Activated T-cell treated with anti-CD3 and anti-CD28 coated beads, Interleukin-2, amount 50 U/mL, for 4 hours (primary cell): ENCODE measurements around the gene VWA1. TPM values are rescaled to one million over a fixed set of nuclear protein-coding genes. Genes with fewer than 3 reads are reported as not detected.

Experiments used
- ATAC-seq, 2 donors: fragments of 200-7000 bp; cut with Tn5 transposase; one replicate each; pipeline ENCODE4 v1.10.0; 2021
- DNase-seq: peaks from one replicate; pipeline ENCODE4 v3.0.0-alpha.2; 2020
- H3K27me3 Mint-ChIP-seq: one replicate; pipeline ENCODE4 v1.8.0; 2021; ENCODE audit warnings: low read depth, mixed read lengths
- H3K36me3 Mint-ChIP-seq: one replicate; pipeline ENCODE4 v1.8.0; 2022; ENCODE audit warnings: mixed read lengths; ENCODE audit not compliant: insufficient read depth
- H3K4me1 Mint-ChIP-seq: one replicate; pipeline ENCODE4 v1.8.0; 2021; ENCODE audit warnings: low read depth, mixed read lengths
- H3K4me3 Mint-ChIP-seq: one replicate; pipeline ENCODE4 v1.8.0; 2021; ENCODE audit warnings: mild to moderate bottlenecking, moderate library complexity, mixed read lengths
- H3K9me3 Mint-ChIP-seq: one replicate; pipeline ENCODE4 v1.8.0; 2021; ENCODE audit warnings: mixed read lengths
- total RNA-seq, 3 donors: library from RNA; stranded (reverse); gene quantifications; one replicate each; pipeline ENCODE4 v1.2.1, GENCODE V29; 2021

The VWA1 gene, protein sequence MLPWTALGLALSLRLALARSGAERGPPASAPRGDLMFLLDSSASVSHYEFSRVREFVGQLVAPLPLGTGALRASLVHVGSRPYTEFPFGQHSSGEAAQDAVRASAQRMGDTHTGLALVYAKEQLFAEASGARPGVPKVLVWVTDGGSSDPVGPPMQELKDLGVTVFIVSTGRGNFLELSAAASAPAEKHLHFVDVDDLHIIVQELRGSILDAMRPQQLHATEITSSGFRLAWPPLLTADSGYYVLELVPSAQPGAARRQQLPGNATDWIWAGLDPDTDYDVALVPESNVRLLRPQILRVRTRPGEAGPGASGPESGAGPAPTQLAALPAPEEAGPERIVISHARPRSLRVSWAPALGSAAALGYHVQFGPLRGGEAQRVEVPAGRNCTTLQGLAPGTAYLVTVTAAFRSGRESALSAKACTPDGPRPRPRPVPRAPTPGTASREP
- under 1 TPM; 0.18 to 0.58 (median 0.19) TPM for total RNA-seq

- H3K27me3 Mint-ChIP-seq = peaks cover 30% of the 10 kb centered on the region
- peak within 1 kb of the TSS; percentile 33 for H3K4me3 Mint-ChIP-seq
- no peaks in the 10 kb centered on the region for H3K36me3 Mint-ChIP-seq
- peaks cover 6% of the 10 kb centered on the region for H3K4me1 Mint-ChIP-seq
- H3K9me3 Mint-ChIP-seq = no peaks in the 10 kb centered on the region
- peak; percentile 61 for DNase-seq
- ATAC-seq = peak; percentile 69 to 78
Observed at GRCh38 chr1:1435106-1435903, at the start of gene VWA1. VWA1 (plus strand) TSS chr1:1435690; CDS start chr1:1435749, 59 bp downstream.

DNA sequence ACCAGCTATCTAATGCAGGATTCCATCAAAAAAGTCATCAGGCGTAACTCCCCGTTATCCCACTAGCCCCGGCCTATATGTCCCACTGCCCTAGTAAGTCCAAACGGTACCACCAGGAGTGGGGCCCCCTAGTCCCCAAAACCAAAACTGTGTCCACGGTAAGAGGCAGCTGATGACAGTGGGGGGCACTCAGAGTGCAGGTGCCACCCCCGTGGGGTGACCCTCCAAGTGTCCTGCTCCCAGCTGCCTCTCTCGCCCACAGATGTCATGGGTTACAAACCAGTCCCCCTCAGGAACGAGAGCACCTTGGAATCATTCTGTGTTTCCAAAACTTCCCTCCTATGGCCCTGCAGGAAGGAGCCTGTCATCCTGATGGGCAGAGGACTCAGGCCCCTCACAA lies 49.6 kb upstream of the VWA1 start:
- ATAC-seq (no peak), DNase-seq (no peak)
- H3K4me3 Mint-ChIP-seq = no peak overlapping the region
- no peaks in the 10 kb centered on the region for H3K27me3 Mint-ChIP-seq
- no peaks in the 10 kb centered on the region for H3K9me3 Mint-ChIP-seq
- peaks cover 26% of the 10 kb centered on the region for H3K36me3 Mint-ChIP-seq
- H3K4me1 Mint-ChIP-seq = no peaks in the 10 kb centered on the region

DNA sequence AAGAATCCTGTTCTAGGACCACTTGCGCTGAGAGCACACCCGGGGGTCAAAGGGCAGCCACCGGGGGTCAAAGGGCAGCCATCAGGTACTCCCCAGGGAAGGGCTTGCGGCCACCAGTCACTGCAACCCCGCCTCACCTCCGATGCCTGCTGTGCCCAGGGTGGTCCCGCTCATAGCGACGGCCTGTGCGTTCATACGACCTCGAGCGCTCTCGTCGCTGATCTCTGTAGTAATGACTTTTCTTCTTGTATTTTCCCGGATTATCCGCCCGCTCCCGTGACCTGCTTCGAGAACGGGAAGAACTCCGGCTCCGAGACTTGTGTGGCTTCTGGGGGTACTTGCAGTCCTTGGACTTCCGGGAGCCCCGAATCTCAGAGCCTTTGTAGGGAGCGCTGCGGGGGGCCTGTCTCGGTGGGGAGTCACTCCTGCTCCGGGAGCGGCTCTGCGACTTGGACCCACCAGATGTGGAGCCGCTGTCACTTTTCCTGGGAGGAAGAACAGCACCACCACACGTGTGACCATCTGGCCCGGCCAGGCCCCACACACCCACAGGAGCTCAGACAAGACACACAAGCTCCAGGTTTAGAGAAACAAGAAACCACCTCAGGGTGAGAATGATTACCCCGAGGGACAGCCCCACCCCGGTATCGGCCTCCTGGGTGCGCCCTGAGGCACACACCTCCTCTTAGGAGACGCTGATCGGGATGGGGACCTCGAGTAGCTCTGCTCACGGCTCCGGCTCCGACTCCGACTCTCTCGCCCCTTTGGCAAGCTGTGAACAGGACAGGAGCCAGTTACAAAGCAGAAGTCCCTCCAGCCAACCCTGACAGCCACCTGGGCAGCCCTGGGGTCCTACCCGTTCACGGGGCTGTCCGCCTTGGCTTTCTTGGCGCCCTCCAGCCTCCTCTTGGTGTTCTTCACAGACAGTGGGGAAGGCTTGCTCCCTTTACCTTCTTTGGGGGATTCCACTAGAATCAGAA lies 48.1 kb upstream of the VWA1 start:
- no peaks in the 10 kb centered on the region for H3K9me3 Mint-ChIP-seq
- H3K4me3 Mint-ChIP-seq = no peak overlapping the region
- peaks cover 33% of the 10 kb centered on the region for H3K36me3 Mint-ChIP-seq
- ATAC-seq (no peak), DNase-seq (no peak)
- no peaks in the 10 kb centered on the region for H3K27me3 Mint-ChIP-seq
- H3K4me1 Mint-ChIP-seq = peaks cover 1% of the 10 kb centered on the region

- H3K36me3 Mint-ChIP-seq = peaks cover 34% of the 10 kb centered on the region
- peaks cover 2% of the 10 kb centered on the region for H3K4me1 Mint-ChIP-seq
- H3K9me3 Mint-ChIP-seq = no peaks in the 10 kb centered on the region
- DNase-seq = no peak
- no peaks in the 10 kb centered on the region for H3K27me3 Mint-ChIP-seq
- ATAC-seq = no peak
- H3K4me3 Mint-ChIP-seq = no peak overlapping the region
Observed at GRCh38 chr1:1388078-1388472, 47.4 kb upstream of the VWA1 start.

DNA sequence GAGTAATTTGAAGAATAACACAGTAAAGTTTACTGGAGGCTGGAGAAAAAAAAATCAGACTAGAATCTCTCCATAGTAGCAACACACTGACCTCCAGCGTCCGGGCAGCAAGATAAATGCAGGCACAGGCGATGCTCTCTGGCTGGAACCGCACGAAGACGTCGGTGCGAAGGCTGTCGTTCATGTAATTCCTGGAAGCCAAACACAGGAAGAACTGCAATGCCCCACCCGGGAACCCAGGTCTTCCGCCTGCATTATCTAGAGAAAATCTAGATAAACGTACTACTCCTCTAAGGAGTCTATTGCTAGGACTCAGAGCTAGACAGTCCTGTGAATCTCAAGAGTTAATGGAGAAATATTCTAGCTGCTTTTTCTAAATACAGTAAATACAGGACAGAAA lies 44.8 kb upstream of the VWA1 start:
- Mint-ChIP-seq H3K27me3 (no peaks in the 10 kb centered on the region), H3K9me3 (no peaks in the 10 kb centered on the region), H3K36me3 (peaks cover 53% of the 10 kb centered on the region), H3K4me3 (no peak overlapping the region), H3K4me1 (peaks cover 9% of the 10 kb centered on the region)
- DNase-seq = no peak
- ATAC-seq = no peak

DNA sequence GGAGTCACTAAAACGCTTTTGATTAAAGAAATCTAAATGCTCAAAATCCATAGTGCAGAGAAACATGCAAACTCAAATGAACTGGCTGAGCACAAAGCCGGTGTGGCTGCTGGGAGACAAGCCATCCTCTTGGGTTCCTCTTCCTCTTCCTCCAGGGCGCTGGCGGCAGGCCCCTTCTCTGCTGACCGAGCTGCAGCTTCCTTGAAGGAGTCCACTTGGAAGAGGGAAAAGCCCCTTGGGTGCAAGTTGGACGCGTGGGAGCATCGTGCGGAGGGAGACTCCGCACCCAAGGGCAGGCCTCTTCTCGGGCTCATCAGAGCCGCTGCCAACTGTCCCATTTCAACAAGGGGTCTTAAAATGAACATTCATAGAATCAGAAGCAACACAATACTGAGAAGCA lies 44.3 kb upstream of the VWA1 start:
- DNase-seq (no peak), ATAC-seq (no peak)
- H3K4me1 Mint-ChIP-seq = peaks cover 11% of the 10 kb centered on the region
- no peak overlapping the region for H3K4me3 Mint-ChIP-seq
- H3K36me3 Mint-ChIP-seq = peaks cover 50% of the 10 kb centered on the region
- no peaks in the 10 kb centered on the region for H3K9me3 Mint-ChIP-seq
- H3K27me3 Mint-ChIP-seq = no peaks in the 10 kb centered on the region

DNA sequence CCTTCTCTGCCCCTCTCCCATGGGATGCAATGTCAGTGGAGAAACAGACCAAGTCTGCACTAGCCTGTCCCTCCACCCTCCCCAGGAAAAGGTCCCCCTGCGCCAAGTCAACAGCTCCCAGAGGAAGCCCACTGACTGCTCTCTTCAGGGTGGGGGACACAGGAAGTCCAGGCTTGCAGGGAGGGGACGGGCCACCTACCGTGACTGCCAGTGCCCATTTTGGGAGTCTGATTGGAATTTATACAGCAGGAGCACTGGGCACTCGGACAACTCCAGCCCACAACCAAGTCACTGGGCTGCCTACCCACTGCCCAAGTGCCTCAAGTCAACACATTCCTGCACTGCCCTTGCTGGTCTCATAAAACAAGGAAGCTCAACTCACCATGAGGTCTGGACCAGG lies 42.5 kb upstream of the VWA1 start:
- Mint-ChIP-seq H3K36me3 (peaks cover 42% of the 10 kb centered on the region), H3K4me1 (peaks cover 18% of the 10 kb centered on the region), H3K27me3 (no peaks in the 10 kb centered on the region), H3K9me3 (no peaks in the 10 kb centered on the region), H3K4me3 (no peak overlapping the region)
- ATAC-seq (no peak), DNase-seq (no peak)

DNA sequence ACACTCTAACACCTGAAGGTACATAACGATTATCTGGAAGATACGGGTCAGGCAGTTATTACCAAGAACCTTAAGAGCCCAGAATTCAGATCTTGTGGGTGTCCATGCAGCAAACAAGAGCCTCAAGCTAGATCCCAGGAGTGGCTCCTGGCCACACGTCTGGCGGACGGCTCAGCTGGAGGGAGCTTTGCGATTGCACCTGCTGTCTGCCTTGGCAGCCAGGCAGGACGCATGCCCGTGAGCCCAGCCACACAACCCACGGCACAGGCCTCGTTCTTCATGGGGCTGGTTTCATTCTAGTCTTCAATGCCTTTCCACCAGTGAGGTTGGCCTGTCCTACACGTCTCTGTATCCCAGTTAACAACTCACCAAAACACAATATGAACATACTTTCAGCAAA lies 42.1 kb upstream of the VWA1 start:
- Mint-ChIP-seq H3K27me3 (no peaks in the 10 kb centered on the region), H3K36me3 (peaks cover 44% of the 10 kb centered on the region), H3K4me3 (no peak overlapping the region), H3K4me1 (peaks cover 22% of the 10 kb centered on the region), H3K9me3 (no peaks in the 10 kb centered on the region)
- no peak for DNase-seq
- ATAC-seq = no peak

GRCh38 chr1:1394116-1394515 lies 41.4 kb upstream of the VWA1 start:
- DNase-seq = no peak
- Mint-ChIP-seq H3K36me3 (peaks cover 44% of the 10 kb centered on the region), H3K4me1 (peaks cover 22% of the 10 kb centered on the region), H3K4me3 (no peak overlapping the region), H3K27me3 (no peaks in the 10 kb centered on the region), H3K9me3 (no peaks in the 10 kb centered on the region)
- no peak for ATAC-seq

DNA sequence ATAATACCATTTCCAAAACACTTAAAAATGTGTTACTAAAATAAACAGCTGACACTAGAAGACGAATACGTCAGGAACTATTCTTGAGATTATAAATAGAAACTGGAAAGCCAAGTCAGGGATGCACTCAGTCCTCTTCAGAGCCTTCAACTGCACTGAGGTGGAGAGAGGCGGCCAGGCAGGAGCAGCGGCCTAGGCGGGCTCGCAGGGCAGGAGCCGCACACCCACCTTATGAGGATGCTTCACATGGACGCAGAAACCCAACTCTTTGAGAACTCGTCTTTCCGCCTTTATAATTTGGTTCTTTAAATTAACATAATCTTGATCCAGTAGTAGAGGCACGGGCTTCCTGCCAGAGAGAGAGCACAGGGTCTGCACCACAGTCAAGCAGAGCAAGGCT lies 40.3 kb upstream of the VWA1 start:
- Mint-ChIP-seq H3K9me3 (no peaks in the 10 kb centered on the region), H3K27me3 (no peaks in the 10 kb centered on the region), H3K36me3 (peaks cover 41% of the 10 kb centered on the region), H3K4me3 (peak overlapping the region; percentile 16), H3K4me1 (peaks cover 24% of the 10 kb centered on the region)
- ATAC-seq = no peak
- DNase-seq = no peak

DNA sequence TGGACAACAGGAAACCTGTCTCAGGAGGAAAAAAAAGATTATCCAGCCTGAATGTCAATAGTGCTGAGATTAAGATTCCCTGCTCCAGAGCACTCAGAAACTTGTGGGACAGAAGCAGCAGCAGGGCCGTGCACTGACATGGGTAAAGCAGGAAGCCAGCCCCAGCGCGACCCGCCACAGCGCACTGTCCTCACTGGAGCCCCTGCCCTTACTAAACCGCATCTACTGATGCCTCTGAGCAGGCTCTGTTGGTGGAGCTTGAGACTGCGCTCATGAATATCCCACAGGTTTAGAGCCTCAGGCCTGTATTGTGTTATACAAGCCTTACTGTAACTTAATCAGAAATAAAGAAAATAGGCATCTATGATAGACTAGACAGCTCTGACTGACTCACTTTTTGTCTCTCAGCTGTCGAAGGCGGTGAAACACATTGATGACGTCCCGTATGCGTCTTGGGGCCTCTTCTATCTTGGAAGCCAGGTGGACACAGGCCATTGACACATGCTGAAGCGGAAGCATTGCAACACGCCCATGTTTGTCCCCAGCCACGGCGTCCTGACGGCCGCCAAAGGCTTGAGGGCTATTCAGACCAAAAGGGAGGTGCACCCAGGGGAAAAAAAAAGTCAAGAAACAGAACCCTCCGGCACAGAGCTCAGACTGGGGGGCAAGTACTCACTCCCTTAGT lies 37.5 kb upstream of the VWA1 start:
- H3K36me3 Mint-ChIP-seq = peaks cover 39% of the 10 kb centered on the region
- peaks cover 42% of the 10 kb centered on the region for H3K4me1 Mint-ChIP-seq
- DNase-seq = no peak

DNA sequence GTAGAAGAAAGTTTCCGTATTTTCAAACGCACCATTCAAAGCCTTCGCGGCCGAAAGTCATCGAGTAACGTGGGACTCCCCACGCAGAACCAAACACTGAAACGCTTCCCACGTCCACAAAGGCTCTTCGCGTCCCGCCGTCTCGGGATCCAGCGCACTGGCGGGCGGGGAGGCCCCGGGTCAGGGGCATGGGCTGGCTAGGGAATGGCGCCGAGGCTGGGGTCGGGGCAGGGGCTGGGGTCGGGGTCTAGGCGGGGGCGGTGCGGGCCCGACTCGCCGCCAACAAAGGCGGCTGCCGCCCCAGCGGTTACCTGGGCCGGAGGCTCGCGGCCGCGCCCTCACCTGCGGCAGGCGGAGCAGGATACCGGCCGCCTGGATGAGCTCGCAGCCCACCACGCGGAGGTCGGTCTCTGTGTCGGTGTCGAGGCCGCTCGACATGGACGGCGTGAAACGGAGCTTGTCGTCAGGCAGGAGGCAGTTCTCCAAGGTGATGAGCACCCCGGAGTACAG lies 36.8 kb upstream of the VWA1 start:
- Mint-ChIP-seq H3K36me3 (peaks cover 43% of the 10 kb centered on the region), H3K4me1 (peaks cover 48% of the 10 kb centered on the region), H3K4me3 (peak overlapping the region; percentile 97), H3K27me3 (no peaks in the 10 kb centered on the region), H3K9me3 (no peaks in the 10 kb centered on the region)
- ATAC-seq = peak; percentile 1 to 7
- DNase-seq = no peak

More for the DNA sequence above, 37.5 kb upstream of the VWA1 start:
- Mint-ChIP-seq H3K9me3 (no peaks in the 10 kb centered on the region), H3K27me3 (no peaks in the 10 kb centered on the region), H3K4me3 (peak overlapping the region; percentile 97)
- no peak for ATAC-seq

DNA sequence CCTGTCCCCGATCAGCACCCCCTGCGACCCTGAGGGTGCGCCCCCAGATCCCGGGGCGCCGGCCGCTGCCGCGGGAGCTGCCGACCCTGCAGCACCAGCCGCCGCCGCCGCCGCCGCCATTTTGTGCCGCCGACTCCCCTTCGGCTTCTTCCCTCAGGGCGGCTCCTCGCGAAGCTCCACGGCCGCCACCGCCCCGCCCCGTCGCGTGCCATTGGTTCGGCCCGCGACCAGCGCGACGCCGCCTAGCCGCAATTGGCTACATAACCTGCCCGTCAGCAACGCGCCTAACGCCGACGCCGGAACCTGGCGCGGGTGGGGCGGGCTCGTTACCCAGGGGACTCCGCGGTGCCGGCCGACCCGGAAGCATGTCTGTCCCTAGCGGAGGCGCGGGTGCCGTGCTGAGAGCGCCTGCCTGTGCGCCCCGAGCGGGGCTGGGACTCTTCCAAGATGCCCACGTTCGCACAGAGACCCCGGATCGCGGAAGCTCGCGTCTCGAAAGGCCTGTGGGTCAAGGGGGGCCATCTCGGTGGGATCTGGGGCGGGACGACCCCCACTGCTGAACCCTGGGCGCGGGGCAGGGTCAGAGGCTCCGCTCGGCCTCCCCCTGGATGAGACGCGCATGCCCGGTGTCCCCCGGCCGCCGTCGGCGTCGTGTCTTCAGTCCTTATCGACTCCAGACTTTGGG lies 36.2 kb upstream of the VWA1 start, which contains the start of gene CCNL2:
Gene CCNL2, minus strand, starts transcription at position 149 of the 685 bp plus-strand sequence. Its CDS starts 29 bp downstream, at position 120.
- Mint-ChIP-seq H3K4me1 (peaks cover 51% of the 10 kb centered on the region), H3K27me3 (no peaks in the 10 kb centered on the region), H3K4me3 (peak within 1 kb of the TSS; percentile 97), H3K36me3 (peaks cover 41% of the 10 kb centered on the region), H3K9me3 (no peaks in the 10 kb centered on the region)
- DNase-seq (peak; percentile 99), ATAC-seq (peak; percentile 95)
